Thyroid gland (tissue), 4 donors: ENCODE data around the gene TSHZ2. TPM values are rescaled to one million over a fixed set of nuclear protein-coding genes. Genes with fewer than 3 reads are reported as not detected.

Source experiments
- DNase-seq, 2 donors: peaks; one replicate each; pipeline ENCODE4 v3.0.0-alpha.2; 2019
- H3K27ac ChIP-seq, 3 donors: fragments of 200-600 bp; sonication (generic); 1 replicate in 2 of 3; 2 replicates in 1 of 3; pipeline ENCODE4 v1.5.1; 2016 to 2019; ENCODE audit warnings: mild to moderate bottlenecking in 1 of 3, moderate library complexity in 1 of 3
- H3K27me3 ChIP-seq: fragments of 200-600 bp; sonication (generic); one replicate; pipeline ENCODE4 v1.5.1; 2019
- H3K36me3 ChIP-seq, 2 donors: fragments of 200-600 bp; sonication (generic); one replicate each; pipeline ENCODE4 v1.5.1; 2016 to 2019
- H3K4me1 ChIP-seq, 2 donors: fragments of 200-600 bp; sonication (generic); one replicate each; pipeline ENCODE4 v1.5.1; 2017 to 2019
- H3K4me3 ChIP-seq, 3 donors: fragments of 200-600 bp; sonication (generic); replicated peaks in 1 of 3; 1 replicate in 2 of 3; 2 replicates in 1 of 3; pipeline ENCODE4 v1.5.1; 2016; ENCODE audit warnings: mild to moderate bottlenecking in 1 of 3
- H3K9me3 ChIP-seq: fragments of 200-600 bp; sonication (generic); one replicate; pipeline ENCODE4 v1.5.1; 2017
- POLR2A ChIP-seq, 2 donors: fragments of 450-650 bp; IDR thresholded peaks; one replicate each; pipeline ENCODE4 v1.6.1; 2017; ENCODE audit warnings: antibody characterized with exemption in 2 of 2, mild to moderate bottlenecking in 2 of 2, moderate library complexity in 1 of 2
- WGBS, 2 donors: methylation state at CpG; one replicate each; pipeline ENCODE4 v1.1.5; 2017; 5-methylcytosine and 5-hydroxymethylcytosine counted together
- intact Hi-C: fragments of 100-400 bp; cut with DNase I; formaldehyde crosslinking; loops from one replicate; pipeline ENCODE4 v1.15.1; 2023
- total RNA-seq, 4 donors: library from RNA; depleted of rRNA; stranded (reverse); fragments of >200 nt; gene quantifications; one replicate each; pipeline ENCODE4 v1.2.3, GENCODE V29; 2016
- TF ChIP-seq, protein P1 (sequence below), 6 experiments: fragments of 200-600 bp in 3 of 6; fragments of 450-650 bp in 3 of 6; sonication (generic) in 3 of 6; IDR thresholded peaks; one replicate each; pipeline ENCODE4 v1.5.1; 2016 to 2019; ENCODE audit warnings: antibody characterized with exemption in 6 of 6, mild to moderate bottlenecking in 2 of 6, inconsistent platforms in 1 of 6, moderate library complexity in 1 of 6

The TSHZ2 gene
- total RNA-seq, 4 donors from 2014 or later: 11.0 to 27.9 (median 14.0) TPM

DNA sequence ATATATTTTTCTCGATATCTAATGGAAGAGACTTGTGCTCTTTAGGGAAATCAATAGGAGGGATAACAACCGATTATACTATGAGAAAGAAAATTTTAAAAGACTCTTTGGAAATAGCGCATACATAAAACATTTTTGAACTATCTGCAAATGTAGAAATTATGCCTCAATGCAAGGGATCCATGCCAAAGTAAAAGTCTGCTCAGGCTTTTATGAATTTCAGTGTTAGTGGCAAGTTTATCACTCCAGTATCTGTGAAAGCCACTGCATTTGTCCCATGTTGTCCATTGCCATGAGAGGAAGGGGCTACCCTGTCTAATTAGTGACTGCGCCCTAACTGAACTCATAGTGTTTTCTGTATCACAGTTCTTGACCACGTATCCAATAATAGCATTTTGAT lies 81.4 kb downstream of the TSHZ2 start:
- Histone ChIP-seq H3K4me1 (no peaks in the 10 kb centered on the region), H3K36me3 (no peaks in the 10 kb centered on the region), H3K9me3 (no peaks in the 10 kb centered on the region), H3K4me3 (no peak overlapping the region), H3K27ac (no peak overlapping the region), H3K27me3 (no peaks in the 10 kb centered on the region)
- TF ChIP-seq, protein P1, sequence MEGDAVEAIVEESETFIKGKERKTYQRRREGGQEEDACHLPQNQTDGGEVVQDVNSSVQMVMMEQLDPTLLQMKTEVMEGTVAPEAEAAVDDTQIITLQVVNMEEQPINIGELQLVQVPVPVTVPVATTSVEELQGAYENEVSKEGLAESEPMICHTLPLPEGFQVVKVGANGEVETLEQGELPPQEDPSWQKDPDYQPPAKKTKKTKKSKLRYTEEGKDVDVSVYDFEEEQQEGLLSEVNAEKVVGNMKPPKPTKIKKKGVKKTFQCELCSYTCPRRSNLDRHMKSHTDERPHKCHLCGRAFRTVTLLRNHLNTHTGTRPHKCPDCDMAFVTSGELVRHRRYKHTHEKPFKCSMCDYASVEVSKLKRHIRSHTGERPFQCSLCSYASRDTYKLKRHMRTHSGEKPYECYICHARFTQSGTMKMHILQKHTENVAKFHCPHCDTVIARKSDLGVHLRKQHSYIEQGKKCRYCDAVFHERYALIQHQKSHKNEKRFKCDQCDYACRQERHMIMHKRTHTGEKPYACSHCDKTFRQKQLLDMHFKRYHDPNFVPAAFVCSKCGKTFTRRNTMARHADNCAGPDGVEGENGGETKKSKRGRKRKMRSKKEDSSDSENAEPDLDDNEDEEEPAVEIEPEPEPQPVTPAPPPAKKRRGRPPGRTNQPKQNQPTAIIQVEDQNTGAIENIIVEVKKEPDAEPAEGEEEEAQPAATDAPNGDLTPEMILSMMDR (IDR thresholded peaks at IDR 0.05): no peak
- TF ChIP-seq POLR2A (IDR thresholded peaks at IDR 0.05): no peak
- intact Hi-C loops: no loop called here
- WGBS, 2 donors: 80 to 87% methylated on average over 5 of the region's 5 CpGs
- DNase-seq: no peak

GRCh38 chr20:53055367-53056067 lies 83.4 kb downstream of the TSHZ2 start:
- no peak for DNase-seq
- no peak for TF ChIP-seq POLR2A (IDR thresholded peaks at IDR 0.05)
- TF ChIP-seq, protein P1 (IDR thresholded peaks at IDR 0.05): no peak
- Histone ChIP-seq H3K27me3 (no peaks in the 10 kb centered on the region), H3K27ac (no peak overlapping the region), H3K9me3 (no peaks in the 10 kb centered on the region), H3K4me3 (no peak overlapping the region), H3K36me3 (no peaks in the 10 kb centered on the region), H3K4me1 (no peaks in the 10 kb centered on the region)
- 57 to 64% methylated on average over 1 of the region's 1 CpG for WGBS, 2 donors
- intact Hi-C loops: no loop called here

- no peak for DNase-seq
- no peak for TF ChIP-seq POLR2A (IDR thresholded peaks at IDR 0.05)
- TF ChIP-seq, protein P1 (IDR thresholded peaks at IDR 0.05): no peak
- H3K36me3 ChIP-seq: no peaks in the 10 kb centered on the region
- H3K27me3 ChIP-seq: no peaks in the 10 kb centered on the region
- H3K27ac ChIP-seq: no peak overlapping the region
- no peak overlapping the region for H3K4me3 ChIP-seq
- WGBS, 2 donors: 91 to 98% methylated on average over 4 of the region's 4 CpGs
- H3K4me1 ChIP-seq: no peaks in the 10 kb centered on the region
- intact Hi-C loops: no loop called here
- H3K9me3 ChIP-seq: no peaks in the 10 kb centered on the region
These were observed 85.4 kb downstream of the TSHZ2 start for GRCh38 chr20:53057579-53057978.

DNA sequence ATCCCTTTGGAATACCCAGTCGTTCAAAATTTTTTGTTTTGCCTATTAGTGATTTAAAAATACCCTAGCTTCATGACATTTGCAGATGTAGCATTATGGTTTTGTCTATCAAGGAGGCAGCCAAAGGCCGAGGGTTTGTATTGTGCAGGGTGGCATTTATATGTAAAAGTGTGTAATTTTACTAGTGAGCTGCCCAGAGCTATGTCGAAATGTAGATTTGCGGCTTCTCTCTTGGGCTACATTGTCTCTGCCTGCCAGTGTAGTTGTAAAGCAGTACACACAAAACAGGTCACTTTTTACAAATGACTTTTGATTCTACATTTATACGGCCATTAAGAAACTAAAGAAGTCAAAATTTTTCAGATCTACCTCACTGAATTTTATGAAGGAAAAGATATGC lies 87.7 kb downstream of the TSHZ2 start:
- 84 to 86% methylated on average over 5 of the region's 5 CpGs for WGBS, 2 donors
- TF ChIP-seq, protein P1 (IDR thresholded peaks at IDR 0.05): no peak
- TF ChIP-seq POLR2A (IDR thresholded peaks at IDR 0.05): no peak
- Histone ChIP-seq H3K9me3 (no peaks in the 10 kb centered on the region), H3K4me1 (no peaks in the 10 kb centered on the region), H3K27ac (no peak overlapping the region), H3K27me3 (no peaks in the 10 kb centered on the region), H3K36me3 (no peaks in the 10 kb centered on the region), H3K4me3 (no peak overlapping the region)
- intact Hi-C loops: no loop called here
- no peak for DNase-seq

GRCh38 chr20:53061192-53062108 lies 89.3 kb downstream of the TSHZ2 start:
- DNase-seq: no peak
- H3K9me3 ChIP-seq: no peaks in the 10 kb centered on the region
- no peaks in the 10 kb centered on the region for H3K27me3 ChIP-seq
- TF ChIP-seq POLR2A (IDR thresholded peaks at IDR 0.05): no peak
- TF ChIP-seq, protein P1 (IDR thresholded peaks at IDR 0.05): no peak
- H3K4me3 ChIP-seq: no peak overlapping the region
- 79 to 89% methylated on average over 2 of the region's 2 CpGs for WGBS, 2 donors
- H3K36me3 ChIP-seq: no peaks in the 10 kb centered on the region
- H3K27ac ChIP-seq: no peak overlapping the region
- intact Hi-C loops: no loop called here
- no peaks in the 10 kb centered on the region for H3K4me1 ChIP-seq
